Neural crest cell (in vitro differentiated cells): Measurements from ENCODE around the gene LYG2. TPM values are rescaled to one million over a fixed set of nuclear protein-coding genes. Genes with fewer than 3 reads are reported as not detected.
"Not testable (repeated sequence)": the region's sequence is repeated elsewhere in the genome, so short reads cannot be mapped to it uniquely, and the experiment has no call there.

Source experiments
- DNase-seq: peaks from one replicate; pipeline ENCODE4 v3.0.0; 2021; ENCODE audit warnings: low read depth, mixed read lengths, low spot score
- H3K27ac Mint-ChIP-seq: one replicate; pipeline ENCODE4 v1.8.0; 2021; ENCODE audit warnings: mild to moderate bottlenecking, mixed read lengths; ENCODE audit not compliant: unreplicated experiment
- H3K27me3 Mint-ChIP-seq: 2 replicates; pipeline ENCODE4 v1.8.0; 2021; ENCODE audit warnings: low read depth, mild to moderate bottlenecking, mixed read lengths
- H3K36me3 Mint-ChIP-seq: 2 replicates; pipeline ENCODE4 v1.8.0; 2021; ENCODE audit warnings: low read depth, mild to moderate bottlenecking, mixed read lengths
- H3K4me1 Mint-ChIP-seq: 2 replicates; pipeline ENCODE4 v1.8.0; 2021; ENCODE audit warnings: mixed read lengths
- H3K4me3 Mint-ChIP-seq: one replicate; pipeline ENCODE4 v1.8.0; 2021; ENCODE audit warnings: mild to moderate bottlenecking, mixed read lengths
- H3K9me3 Mint-ChIP-seq: 2 replicates; pipeline ENCODE4 v1.8.0; 2021; ENCODE audit warnings: mixed read lengths
- total RNA-seq: library from RNA; stranded (reverse); gene quantifications from 2 replicates; pipeline ENCODE4 v1.2.1, GENCODE V29; 2021
- TF ChIP-seq, protein P1 (sequence below): fragments of 200-600 bp; sonication (generic); conservative IDR thresholded peaks from 2 replicates; pipeline ENCODE4 v1.5.0; 2021; ENCODE audit warnings: antibody characterized with exemption, mild to moderate bottlenecking

The LYG2 gene
- total RNA-seq, 1 donor from 2014 or later = not detected

DNA sequence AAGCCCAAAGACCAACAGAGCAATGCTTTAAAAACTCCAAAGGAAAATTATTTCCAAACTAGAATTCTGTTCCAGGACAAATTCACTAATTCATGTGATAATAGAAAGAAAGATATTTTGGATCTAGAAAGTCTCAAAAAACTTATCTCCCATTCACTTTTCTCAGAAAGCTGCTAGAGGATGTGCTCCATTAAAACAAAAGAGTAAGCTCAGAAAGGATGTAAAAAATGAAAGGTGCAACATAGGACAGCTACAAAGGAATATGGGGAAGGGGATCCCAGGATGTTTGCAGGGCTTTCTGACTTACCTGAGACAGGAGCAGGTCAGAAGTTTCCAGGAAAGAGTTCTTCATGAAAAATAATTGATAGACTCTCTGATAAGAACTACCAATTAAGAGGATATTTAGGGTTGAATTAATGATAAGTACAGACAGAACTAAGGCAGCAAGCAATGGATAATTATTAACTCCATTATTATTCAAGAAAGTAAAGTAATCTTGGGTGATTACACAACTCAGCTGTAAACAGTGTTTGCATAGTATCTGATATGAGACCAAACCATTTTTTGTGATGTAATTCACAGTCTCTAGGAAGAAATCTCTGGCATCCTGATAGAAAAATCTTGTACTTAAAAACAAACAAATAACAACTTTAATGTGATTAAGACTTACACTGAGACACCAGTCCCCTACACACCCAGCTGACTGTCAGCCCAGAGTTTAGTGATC lies 24.7 kb upstream of the LYG2 start:
- TF ChIP-seq, protein P1, sequence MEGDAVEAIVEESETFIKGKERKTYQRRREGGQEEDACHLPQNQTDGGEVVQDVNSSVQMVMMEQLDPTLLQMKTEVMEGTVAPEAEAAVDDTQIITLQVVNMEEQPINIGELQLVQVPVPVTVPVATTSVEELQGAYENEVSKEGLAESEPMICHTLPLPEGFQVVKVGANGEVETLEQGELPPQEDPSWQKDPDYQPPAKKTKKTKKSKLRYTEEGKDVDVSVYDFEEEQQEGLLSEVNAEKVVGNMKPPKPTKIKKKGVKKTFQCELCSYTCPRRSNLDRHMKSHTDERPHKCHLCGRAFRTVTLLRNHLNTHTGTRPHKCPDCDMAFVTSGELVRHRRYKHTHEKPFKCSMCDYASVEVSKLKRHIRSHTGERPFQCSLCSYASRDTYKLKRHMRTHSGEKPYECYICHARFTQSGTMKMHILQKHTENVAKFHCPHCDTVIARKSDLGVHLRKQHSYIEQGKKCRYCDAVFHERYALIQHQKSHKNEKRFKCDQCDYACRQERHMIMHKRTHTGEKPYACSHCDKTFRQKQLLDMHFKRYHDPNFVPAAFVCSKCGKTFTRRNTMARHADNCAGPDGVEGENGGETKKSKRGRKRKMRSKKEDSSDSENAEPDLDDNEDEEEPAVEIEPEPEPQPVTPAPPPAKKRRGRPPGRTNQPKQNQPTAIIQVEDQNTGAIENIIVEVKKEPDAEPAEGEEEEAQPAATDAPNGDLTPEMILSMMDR = no peak
- Mint-ChIP-seq H3K4me1 (no peaks in the 10 kb centered on the region), H3K27me3 (no peaks in the 10 kb centered on the region), H3K36me3 (peaks cover 33% of the 10 kb centered on the region), H3K9me3 (peaks cover 12% of the 10 kb centered on the region), H3K4me3 (no peak overlapping the region), H3K27ac (no peak overlapping the region)
- no peak for DNase-seq

DNA sequence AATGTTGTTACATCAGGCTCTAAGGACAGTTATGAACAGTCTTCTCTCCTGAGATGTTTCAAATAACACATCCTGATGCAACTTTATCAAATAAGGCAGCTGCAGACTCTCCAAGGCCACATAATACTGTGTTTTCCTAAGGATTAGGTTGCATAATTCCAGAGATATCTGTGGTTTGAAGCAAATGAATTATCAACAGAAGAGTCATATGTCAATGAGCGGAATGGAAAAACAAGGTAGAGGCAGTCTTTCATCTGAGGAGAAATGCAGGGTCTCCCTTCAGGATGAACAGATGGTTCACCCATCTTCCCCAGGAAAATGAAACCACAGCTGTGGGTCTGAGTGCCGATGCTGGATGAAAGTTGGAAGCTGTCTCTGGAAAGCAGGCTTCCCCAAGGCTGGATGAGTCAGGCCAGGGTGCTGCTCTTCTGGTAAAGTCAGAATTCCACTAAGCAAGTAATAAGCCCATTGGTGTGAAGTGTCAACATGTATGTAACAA lies 23.4 kb upstream of the LYG2 start:
- Mint-ChIP-seq H3K27me3 (no peaks in the 10 kb centered on the region), H3K4me1 (no peaks in the 10 kb centered on the region), H3K4me3 (no peak overlapping the region), H3K27ac (peak overlapping the region; percentile 27), H3K36me3 (peaks cover 33% of the 10 kb centered on the region), H3K9me3 (peaks cover 12% of the 10 kb centered on the region)
- TF ChIP-seq, protein P1 = no peak
- no peak for DNase-seq

- not testable (repeated sequence) for H3K4me1 Mint-ChIP-seq, H3K4me3 Mint-ChIP-seq, H3K27ac Mint-ChIP-seq, DNase-seq, H3K27me3 Mint-ChIP-seq
- H3K36me3 Mint-ChIP-seq = peaks cover 33% of the 10 kb centered on the region
- peaks cover 12% of the 10 kb centered on the region for H3K9me3 Mint-ChIP-seq
These were observed 22.8 kb upstream of the LYG2 start for GRCh38 chr2:99278195-99278765.

DNA sequence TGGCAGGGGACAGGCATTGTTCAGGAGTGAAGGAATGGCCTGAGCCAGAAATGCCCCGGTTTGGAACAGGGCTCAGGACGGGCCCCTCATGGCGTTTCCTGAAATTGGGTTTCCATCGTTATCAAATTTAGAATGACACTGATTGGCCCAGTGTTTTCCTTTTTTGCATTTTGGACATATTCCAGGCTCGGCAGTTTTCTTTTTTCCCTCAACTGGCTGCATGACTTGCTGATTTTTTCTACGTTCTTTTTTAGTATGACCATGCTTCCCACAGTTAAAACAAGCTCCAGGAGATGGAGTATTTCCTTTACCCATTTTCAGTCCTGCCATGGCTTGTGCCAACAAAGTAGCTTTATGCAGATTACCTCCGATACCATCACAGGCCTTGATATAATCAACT lies 20.4 kb upstream of the LYG2 start:
- Mint-ChIP-seq H3K4me3 (no peak overlapping the region), H3K36me3 (peaks cover 35% of the 10 kb centered on the region), H3K27me3 (no peaks in the 10 kb centered on the region), H3K4me1 (no peaks in the 10 kb centered on the region), H3K27ac (no peak overlapping the region), H3K9me3 (peaks cover 13% of the 10 kb centered on the region)
- DNase-seq = no peak
- TF ChIP-seq, protein P1 = no peak

DNA sequence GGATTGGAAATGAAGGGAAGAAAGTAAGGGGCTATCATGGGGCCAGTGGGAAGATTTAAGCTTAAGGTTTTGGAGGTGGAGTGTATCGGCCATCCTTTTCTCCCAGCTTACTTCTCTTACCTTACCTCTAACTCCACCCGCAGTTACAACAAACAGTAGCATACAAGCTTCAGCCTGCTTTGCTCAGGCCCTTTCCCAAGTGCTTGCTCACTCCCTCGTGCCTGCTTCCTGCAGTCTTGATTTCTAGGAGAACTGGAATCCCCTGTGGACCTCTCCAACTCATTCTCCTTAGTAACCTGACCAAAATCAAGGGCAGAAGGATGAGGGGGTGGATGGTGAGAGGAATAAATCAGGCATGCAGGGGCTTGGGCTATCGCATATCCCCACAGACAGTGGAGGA lies 5.8 kb upstream of the LYG2 start:
- TF ChIP-seq, protein P1 = no peak
- no peak for DNase-seq
- Mint-ChIP-seq H3K27ac (peak overlapping the region; percentile 77), H3K4me1 (no peaks in the 10 kb centered on the region), H3K36me3 (peaks cover 6% of the 10 kb centered on the region), H3K9me3 (no peaks in the 10 kb centered on the region), H3K4me3 (no peak overlapping the region), H3K27me3 (no peaks in the 10 kb centered on the region)

- H3K27ac Mint-ChIP-seq = no peak overlapping the region
- peaks cover 2% of the 10 kb centered on the region for H3K36me3 Mint-ChIP-seq
- no peaks in the 10 kb centered on the region for H3K9me3 Mint-ChIP-seq
- no peaks in the 10 kb centered on the region for H3K27me3 Mint-ChIP-seq
- no peak overlapping the region for H3K4me3 Mint-ChIP-seq
- no peaks in the 10 kb centered on the region for H3K4me1 Mint-ChIP-seq
- DNase-seq = no peak
- TF ChIP-seq, protein P1 = no peak
These were observed 4.7 kb upstream of the LYG2 start for GRCh38 chr2:99260184-99260583.
